ENCODE data around the gene PDZRN3. TPM values are rescaled to one million over a fixed set of nuclear protein-coding genes. Genes with fewer than 3 reads are reported as not detected.

The PDZRN3 gene
- total and polyA plus RNA-seq, 2 of the 13 experiments (the other 11 are each of a cell fraction or from before 2014, with no cell fraction given): not detected

- TF ChIP-seq ZBTB40 (IDR thresholded peaks at IDR 0.05) (no peak), ZBTB40 (CRISPR knock-in tag; IDR thresholded peaks at IDR 0.05) (no peak), DMAP1 (CRISPR knock-in tag; IDR thresholded peaks at IDR 0.05) (no peak), BCLAF1 (IDR thresholded peaks at IDR 0.05) (no peak)
These were observed 258.9 kb downstream of the PDZRN3 start (continued) for GRCh38 chr3:73365756-73366397.

Measured in HepG2 (cell line).